Naive thymus-derived CD4-positive, alpha-beta T cell (primary cell): Measurements from ENCODE around the gene MICAL2. TPM values are rescaled to one million over a fixed set of nuclear protein-coding genes. Genes with fewer than 3 reads are reported as not detected.

Source experiments
- ATAC-seq: fragments of 150-1000 bp; cut with Tn5 transposase; 2 replicates; pipeline ENCODE4 v1.10.0; 2021; ENCODE audit warnings: mild to moderate bottlenecking, moderate library complexity
- CTCF ChIA-PET: fragments of 350-600 bp; sonication (Branson Sonifier 250); formaldehyde crosslinking; loops from one replicate; lab custom pipeline; 2021; ENCODE audit warnings: antibody characterized with exemption; lab: Charles Lee
- POLR2A ChIA-PET: fragments of 350-600 bp; sonication (Branson Sonifier 250); formaldehyde crosslinking; loops from one replicate; lab custom pipeline; 2021; ENCODE audit warnings: antibody characterized with exemption, inconsistent platforms; lab: Charles Lee
- DNase-seq, 9 donors: peaks; one replicate each; pipeline versions ENCODE4 v3.0.0 to v3.0.0-alpha.2; 2020 to 2022; ENCODE audit warnings: mixed read lengths in 1 of 9
- H3K27ac ChIP-seq: one replicate; pipeline ENCODE4 v1.7.0; 2013; ENCODE audit warnings: mild to moderate bottlenecking, low read depth, low read length, moderate library complexity
- H3K27me3 ChIP-seq, 2 donors: one replicate each; pipeline ENCODE4 v1.7.0; 2013; ENCODE audit warnings: low read length in 2 of 2, mild to moderate bottlenecking in 2 of 2, moderate library complexity in 2 of 2; ENCODE audit not compliant: control insufficient read depth in 2 of 2, insufficient read depth in 2 of 2
- H3K36me3 ChIP-seq, 3 experiments: 1 replicate in 2 of 3; 2 replicates in 1 of 3; pipeline ENCODE4 v1.7.0; 2013; ENCODE audit warnings: low read length in 3 of 3, mild to moderate bottlenecking in 3 of 3, moderate library complexity in 1 of 3; ENCODE audit not compliant: insufficient read depth in 3 of 3, control insufficient read depth in 2 of 3
- H3K4me1 ChIP-seq, 2 donors: one replicate each; pipeline ENCODE4 v1.7.0; 2013; ENCODE audit warnings: low read length in 2 of 2, mild to moderate bottlenecking in 2 of 2, moderate library complexity in 1 of 2; ENCODE audit not compliant: control insufficient read depth in 2 of 2, insufficient read depth in 2 of 2
- H3K4me3 ChIP-seq: 2 replicates; pipeline ENCODE4 v1.7.0; 2013; ENCODE audit warnings: mild to moderate bottlenecking, low read length
- H3K9me3 ChIP-seq, 3 experiments: 1 replicate in 2 of 3; 2 replicates in 1 of 3; pipeline ENCODE4 v1.7.0; 2013; ENCODE audit warnings: low read length in 3 of 3; ENCODE audit not compliant: control insufficient read depth in 2 of 3
- H3K27ac Mint-ChIP-seq, 9 donors: one replicate each; pipeline ENCODE4 v1.8.0; 2020 to 2022; ENCODE audit warnings: mixed read lengths in 9 of 9, mild to moderate bottlenecking in 8 of 9, moderate library complexity in 5 of 9, inconsistent platforms in 2 of 9
- H3K27me3 Mint-ChIP-seq, 5 donors: one replicate each; pipeline ENCODE4 v1.8.0; 2021 to 2022; ENCODE audit warnings: mixed read lengths in 5 of 5, mild to moderate bottlenecking in 1 of 5
- H3K36me3 Mint-ChIP-seq, 5 donors: one replicate each; pipeline ENCODE4 v1.8.0; 2020 to 2022; ENCODE audit warnings: mixed read lengths in 5 of 5, mild to moderate bottlenecking in 3 of 5, inconsistent platforms in 1 of 5
- H3K4me1 Mint-ChIP-seq, 7 donors: one replicate each; pipeline ENCODE4 v1.8.0; 2020 to 2022; ENCODE audit warnings: mixed read lengths in 7 of 7, mild to moderate bottlenecking in 3 of 7, inconsistent platforms in 1 of 7
- H3K4me3 Mint-ChIP-seq, 10 donors: one replicate each; pipeline ENCODE4 v1.8.0; 2020 to 2022; ENCODE audit warnings: mild to moderate bottlenecking in 10 of 10, mixed read lengths in 10 of 10, moderate library complexity in 6 of 10, inconsistent platforms in 2 of 10
- H3K9me3 Mint-ChIP-seq, 11 donors: one replicate each; pipeline ENCODE4 v1.8.0; 2020 to 2022; ENCODE audit warnings: mixed read lengths in 11 of 11, mild to moderate bottlenecking in 4 of 11, inconsistent platforms in 1 of 11, moderate library complexity in 1 of 11
- intact Hi-C, 2 donors: fragments of 100-400 bp; cut with micrococcal nuclease; formaldehyde crosslinking; loops; one replicate each; pipeline ENCODE4 v1.15.1; 2023
- polyA plus RNA-seq, 2 donors: library from polyadenylated mRNA; unstranded; fragments of 300-500 nt; fragmentation: Illumina TruSeq; gene quantifications; one replicate each; pipeline ENCODE4 v1.2.3, GENCODE V29; 2021
- total RNA-seq, 6 experiments: library from RNA in 5 of 6; stranded (reverse) in 5 of 6; gene quantifications; 1 replicate in 5 of 6; 2 replicates in 1 of 6; pipeline ENCODE4 v1.2.3 and lab custom pipeline; 2021 to 2026

Gene MICAL2
- total and polyA plus RNA-seq, 7 experiments from 2014 or later, result 1.1 to 112 (median 7.6) TPM

GRCh38 chr11:12085371-12086251 lies 24.8 kb upstream of the MICAL2 start:
- intact Hi-C loops, result loop anchor here (5.0 to 10.0 kb wide), 2 partner anchors 49 to 137 kb away; no protein-coding TSS in a partner anchor
- H3K9me3 Mint-ChIP-seq, result peaks cover 0 to 3% (median 0%) of the 10 kb centered on the region in 11 donors
- no peaks in the 10 kb centered on the region for H3K27me3 ChIP-seq
- no peaks in the 10 kb centered on the region for H3K27me3 Mint-ChIP-seq
- H3K9me3 ChIP-seq, result no peaks in the 10 kb centered on the region
- H3K4me1 Mint-ChIP-seq, result peaks cover 31 to 60% (median 46%) of the 10 kb centered on the region in 7 donors
- no peak for ATAC-seq
- H3K27ac Mint-ChIP-seq, result peak overlapping the region in 2 of 9 donors; percentile 31 to 85
- H3K27ac ChIP-seq, result no peak overlapping the region
- H3K36me3 ChIP-seq, result no peaks in the 10 kb centered on the region
- H3K4me3 ChIP-seq, result no peak overlapping the region
- no peak for DNase-seq
- H3K4me1 ChIP-seq, result peaks cover 31 to 56% of the 10 kb centered on the region in 2 donors
- ChIA-PET POLR2A (interaction anchor here (0.6 to 1.7 kb wide), 3 partner anchors 9 to 259 kb away, joined by 3 to 4 read pairs (median 3); no protein-coding TSS in a partner anchor), CTCF (interaction anchor here (0.6 to 1.3 kb wide), 3 partner anchors 41 to 684 kb away, joined by 3 read pairs; no protein-coding TSS in a partner anchor)
- no peaks in the 10 kb centered on the region for H3K36me3 Mint-ChIP-seq
- H3K4me3 Mint-ChIP-seq, result peak overlapping the region in 4 of 10 donors; percentile 2 to 84 (median 16)

GRCh38 chr11:12086271-12087074 lies 23.9 kb upstream of the MICAL2 start:
- Histone ChIP-seq H3K9me3 (no peaks in the 10 kb centered on the region), H3K27ac (no peak overlapping the region), H3K4me3 (peak overlapping the region; percentile 4), H3K36me3 (no peaks in the 10 kb centered on the region), H3K27me3 (no peaks in the 10 kb centered on the region), H3K4me1 (peaks cover 33 to 60% of the 10 kb centered on the region in 2 donors)
- Mint-ChIP-seq H3K4me3 (peak overlapping the region in 6 of 10 donors; percentile 2 to 84 (median 18)), H3K9me3 (peaks cover 0 to 3% (median 0%) of the 10 kb centered on the region in 11 donors), H3K27me3 (no peaks in the 10 kb centered on the region), H3K36me3 (no peaks in the 10 kb centered on the region), H3K4me1 (peaks cover 33 to 67% (median 52%) of the 10 kb centered on the region in 7 donors), H3K27ac (peak overlapping the region in 2 of 9 donors; percentile 5 to 85)
- no peak for DNase-seq
- CTCF ChIA-PET, result interaction anchor here (0.7 to 2.3 kb wide), 7 partner anchors 39 to 195 kb away, joined by 3 to 8 read pairs (median 3); no protein-coding TSS in a partner anchor
- no peak for ATAC-seq
- intact Hi-C loops, result loop anchor here (1.0 to 10.0 kb wide), 3 partner anchors 24 to 136 kb away; partner anchors contain the start of gene MICAL2 (in 1 of the 2)
- POLR2A ChIA-PET, result interaction anchor here (0.6 to 1.7 kb wide), 3 partner anchors 8 to 260 kb away, joined by 3 to 4 read pairs (median 3); no protein-coding TSS in a partner anchor

GRCh38 chr11:12087075-12088004 lies 23.1 kb upstream of the MICAL2 start:
- peaks cover 0 to 3% (median 0%) of the 10 kb centered on the region in 11 donors for H3K9me3 Mint-ChIP-seq
- POLR2A ChIA-PET, result interaction anchor here (0.7 kb wide), 1 partner anchor 37 kb away, joined by 4 read pairs; no protein-coding TSS in a partner anchor
- Histone ChIP-seq H3K4me3 (peak overlapping the region; percentile 4), H3K36me3 (no peaks in the 10 kb centered on the region), H3K27ac (no peak overlapping the region), H3K4me1 (peaks cover 33 to 60% of the 10 kb centered on the region in 2 donors), H3K9me3 (no peaks in the 10 kb centered on the region), H3K27me3 (no peaks in the 10 kb centered on the region)
- CTCF ChIA-PET, result interaction anchor here (0.9 to 2.3 kb wide), 8 partner anchors 9 to 194 kb away, joined by 3 to 8 read pairs (median 3); no protein-coding TSS in a partner anchor
- H3K4me1 Mint-ChIP-seq, result peaks cover 38 to 75% (median 57%) of the 10 kb centered on the region in 7 donors
- peaks cover 0 to 2% (median 0%) of the 10 kb centered on the region in 5 donors for H3K36me3 Mint-ChIP-seq
- DNase-seq (peak in 2 of 9 donors; percentile 23 to 34), ATAC-seq (peak; percentile 87)
- peak overlapping the region in 8 of 10 donors; percentile 0 to 84 (median 36) for H3K4me3 Mint-ChIP-seq
- intact Hi-C loops, result loop anchor here (1.0 to 10.0 kb wide), 3 partner anchors 23 to 135 kb away; partner anchors contain the start of gene MICAL2 (in 1 of the 2)
- no peaks in the 10 kb centered on the region for H3K27me3 Mint-ChIP-seq
- peak overlapping the region in 6 of 9 donors; percentile 5 to 85 (median 29) for H3K27ac Mint-ChIP-seq

GRCh38 chr11:12088047-12088481 lies 22.3 kb upstream of the MICAL2 start:
- peak overlapping the region in 7 of 10 donors; percentile 0 to 61 (median 36) for H3K4me3 Mint-ChIP-seq
- H3K9me3 Mint-ChIP-seq, result peaks cover 0 to 3% (median 0%) of the 10 kb centered on the region in 11 donors
- no peaks in the 10 kb centered on the region for H3K27me3 Mint-ChIP-seq
- peaks cover 38 to 75% (median 58%) of the 10 kb centered on the region in 7 donors for H3K4me1 Mint-ChIP-seq
- H3K4me3 ChIP-seq, result no peak overlapping the region
- intact Hi-C loops, result loop anchor here (5.0 to 10.0 kb wide), 2 partner anchors 47 to 134 kb away; no protein-coding TSS in a partner anchor
- peaks cover 33 to 60% of the 10 kb centered on the region in 2 donors for H3K4me1 ChIP-seq
- peak; percentile 48 for ATAC-seq
- H3K36me3 Mint-ChIP-seq, result peaks cover 0 to 2% (median 0%) of the 10 kb centered on the region in 5 donors
- no peaks in the 10 kb centered on the region for H3K9me3 ChIP-seq
- H3K36me3 ChIP-seq, result no peaks in the 10 kb centered on the region
- ChIA-PET POLR2A (interaction anchor here (0.7 kb wide), 1 partner anchor 36 kb away, joined by 4 read pairs; no protein-coding TSS in a partner anchor), CTCF (interaction anchor here (1.1 to 2.3 kb wide), 3 partner anchors 8 to 148 kb away, joined by 3 to 8 read pairs (median 5); no protein-coding TSS in a partner anchor)
- no peak for DNase-seq
- H3K27me3 ChIP-seq, result no peaks in the 10 kb centered on the region
- H3K27ac ChIP-seq, result no peak overlapping the region
- peak overlapping the region in 4 of 9 donors; percentile 5 to 85 (median 32) for H3K27ac Mint-ChIP-seq

GRCh38 chr11:12088531-12088930 lies 21.9 kb upstream of the MICAL2 start:
- no peak overlapping the region for H3K4me3 Mint-ChIP-seq
- ChIA-PET CTCF (interaction anchor here (2.3 kb wide), 1 partner anchor 148 kb away, joined by 8 read pairs; no protein-coding TSS in a partner anchor), POLR2A (no interaction called here)
- intact Hi-C loops, result loop anchor here (5.0 to 10.0 kb wide), 2 partner anchors 46 to 134 kb away; no protein-coding TSS in a partner anchor
- H3K4me1 Mint-ChIP-seq, result peaks cover 38 to 73% (median 58%) of the 10 kb centered on the region in 7 donors
- no peaks in the 10 kb centered on the region for H3K27me3 Mint-ChIP-seq
- no peak for DNase-seq
- peaks cover 0 to 2% (median 0%) of the 10 kb centered on the region in 5 donors for H3K36me3 Mint-ChIP-seq
- H3K9me3 ChIP-seq, result no peaks in the 10 kb centered on the region
- H3K36me3 ChIP-seq, result no peaks in the 10 kb centered on the region
- H3K27ac Mint-ChIP-seq, result peak overlapping the region in 4 of 9 donors; percentile 5 to 77 (median 60)
- ATAC-seq, result no peak
- H3K27me3 ChIP-seq, result no peaks in the 10 kb centered on the region
- H3K9me3 Mint-ChIP-seq, result peaks cover 0 to 3% (median 0%) of the 10 kb centered on the region in 11 donors
- no peak overlapping the region for H3K4me3 ChIP-seq
- H3K4me1 ChIP-seq, result peaks cover 33 to 60% of the 10 kb centered on the region in 2 donors
- H3K27ac ChIP-seq, result no peak overlapping the region
